Measurements from ENCODE around the gene TTLL7. TPM values are rescaled to one million over a fixed set of nuclear protein-coding genes. Genes with fewer than 3 reads are reported as not detected.

TTLL7 gene
- total and polyA plus RNA-seq, 8 donors: 1.4 to 50.8 (median 8.5) TPM

DNA sequence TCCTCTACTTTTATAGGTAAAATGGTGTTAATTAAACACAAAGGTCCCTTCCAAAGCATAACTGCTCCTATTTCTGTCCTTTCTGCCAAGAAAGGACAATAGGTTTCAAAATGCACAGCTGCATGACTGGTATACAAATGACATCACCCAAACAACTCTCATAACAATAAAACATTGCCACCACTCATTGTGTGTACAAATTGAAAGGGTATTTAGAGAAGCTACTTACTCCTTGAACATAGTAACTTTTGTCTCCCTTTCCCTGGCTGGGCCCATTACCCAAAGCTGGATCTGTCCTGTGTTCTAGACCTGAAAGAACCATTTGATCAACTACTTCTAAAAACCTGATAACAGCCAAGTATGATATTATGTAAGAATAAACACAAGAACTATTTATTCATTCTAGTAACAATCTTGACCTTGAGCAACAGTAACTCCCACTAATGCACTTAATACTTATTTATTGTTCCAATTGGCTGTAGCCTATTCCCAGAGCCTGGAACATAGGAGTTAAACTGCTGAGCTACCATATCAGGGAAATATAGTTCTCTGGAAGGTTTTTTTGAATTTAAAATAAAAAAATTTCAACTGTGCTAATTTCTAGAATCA is 38.2 kb downstream of the TTLL7 start:
- no peaks in the 10 kb centered on the region for H3K9me3 ChIP-seq
- H3K4me3 ChIP-seq: no peak overlapping the region
- TF ChIP-seq POLR2AphosphoS5 (IDR thresholded peaks at IDR 0.05) (no peak), POLR2A (IDR thresholded peaks at IDR 0.05) (no peak), EP300 (IDR thresholded peaks at IDR 0.05) (no peak)
- TF ChIP-seq, protein P1, sequence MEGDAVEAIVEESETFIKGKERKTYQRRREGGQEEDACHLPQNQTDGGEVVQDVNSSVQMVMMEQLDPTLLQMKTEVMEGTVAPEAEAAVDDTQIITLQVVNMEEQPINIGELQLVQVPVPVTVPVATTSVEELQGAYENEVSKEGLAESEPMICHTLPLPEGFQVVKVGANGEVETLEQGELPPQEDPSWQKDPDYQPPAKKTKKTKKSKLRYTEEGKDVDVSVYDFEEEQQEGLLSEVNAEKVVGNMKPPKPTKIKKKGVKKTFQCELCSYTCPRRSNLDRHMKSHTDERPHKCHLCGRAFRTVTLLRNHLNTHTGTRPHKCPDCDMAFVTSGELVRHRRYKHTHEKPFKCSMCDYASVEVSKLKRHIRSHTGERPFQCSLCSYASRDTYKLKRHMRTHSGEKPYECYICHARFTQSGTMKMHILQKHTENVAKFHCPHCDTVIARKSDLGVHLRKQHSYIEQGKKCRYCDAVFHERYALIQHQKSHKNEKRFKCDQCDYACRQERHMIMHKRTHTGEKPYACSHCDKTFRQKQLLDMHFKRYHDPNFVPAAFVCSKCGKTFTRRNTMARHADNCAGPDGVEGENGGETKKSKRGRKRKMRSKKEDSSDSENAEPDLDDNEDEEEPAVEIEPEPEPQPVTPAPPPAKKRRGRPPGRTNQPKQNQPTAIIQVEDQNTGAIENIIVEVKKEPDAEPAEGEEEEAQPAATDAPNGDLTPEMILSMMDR (IDR thresholded peaks at IDR 0.05): no peak
- no peak for DNase-seq
- peaks cover 0 to 32% (median 13%) of the 10 kb centered on the region in 4 donors for H3K4me1 ChIP-seq
- H3K27ac ChIP-seq: peak overlapping the region in 1 of 5 donors; percentile 39
- H3K36me3 ChIP-seq: no peaks in the 10 kb centered on the region
- no peaks in the 10 kb centered on the region for H3K27me3 ChIP-seq
- intact Hi-C loops (cut with DNase I; ENCODE audit: low total_unique reads): no loop called here

GRCh38 chr1:83959824-83960498 is 39.0 kb downstream of the TTLL7 start:
- Histone ChIP-seq H3K9me3 (no peaks in the 10 kb centered on the region), H3K36me3 (no peaks in the 10 kb centered on the region), H3K4me1 (peaks cover 0 to 32% (median 13%) of the 10 kb centered on the region in 4 donors), H3K4me3 (no peak overlapping the region), H3K27ac (peak overlapping the region in 1 of 5 donors; percentile 39), H3K27me3 (no peaks in the 10 kb centered on the region)
- TF ChIP-seq POLR2A (IDR thresholded peaks at IDR 0.05) (no peak), EP300 (IDR thresholded peaks at IDR 0.05) (no peak)
- intact Hi-C loops (cut with DNase I; ENCODE audit: low total_unique reads): no loop called here
- DNase-seq: no peak
- 80 to 98% (median 88%) methylated on average over 1 of the region's 1 CpG for WGBS, 5 donors

GRCh38 chr1:83958704-83959103 is 40.2 kb downstream of the TTLL7 start:
- DNase-seq: no peak
- H3K36me3 ChIP-seq: no peaks in the 10 kb centered on the region
- H3K27ac ChIP-seq: no peak overlapping the region
- peaks cover 0 to 32% (median 13%) of the 10 kb centered on the region in 4 donors for H3K4me1 ChIP-seq
- intact Hi-C loops (cut with DNase I; ENCODE audit: low total_unique reads): no loop called here
- H3K4me3 ChIP-seq: no peak overlapping the region
- no peaks in the 10 kb centered on the region for H3K9me3 ChIP-seq
- TF ChIP-seq POLR2AphosphoS5 (IDR thresholded peaks at IDR 0.05) (no peak), POLR2A (IDR thresholded peaks at IDR 0.05) (no peak), EP300 (IDR thresholded peaks at IDR 0.05) (no peak)
- TF ChIP-seq, protein P1 (IDR thresholded peaks at IDR 0.05): no peak
- H3K27me3 ChIP-seq: no peaks in the 10 kb centered on the region

DNA sequence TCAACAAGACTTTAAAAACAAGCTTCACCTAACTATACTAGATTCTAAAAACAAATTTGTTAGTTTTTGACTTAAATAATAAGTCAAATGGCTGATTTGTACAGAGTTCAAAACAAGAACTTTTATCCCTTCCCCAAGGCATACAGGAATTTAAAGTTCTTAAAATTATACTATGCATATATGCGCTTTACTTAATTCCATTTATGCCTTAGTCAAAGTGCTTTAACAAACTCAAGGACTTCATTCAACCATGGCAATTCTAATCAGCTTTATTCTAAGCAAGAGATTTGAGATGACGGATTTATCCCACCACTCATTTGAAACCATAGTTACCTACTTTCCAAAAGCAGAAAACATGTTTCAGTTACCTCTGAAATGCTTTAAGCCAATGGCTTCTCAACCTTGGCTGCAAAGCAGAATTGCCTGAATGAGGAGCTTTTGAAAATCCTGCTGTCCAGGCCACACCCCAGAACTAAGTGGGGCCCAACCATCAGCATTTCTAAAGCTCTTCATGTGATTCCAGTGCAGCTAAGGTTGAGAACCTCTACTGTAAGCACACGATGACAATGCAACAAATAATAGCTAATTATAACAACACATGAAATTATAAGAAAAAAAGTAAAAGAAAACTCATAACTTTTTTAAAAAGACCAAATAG is 44.6 kb downstream of the TTLL7 start:
- TF ChIP-seq POLR2A (IDR thresholded peaks at IDR 0.05) (no peak), POLR2AphosphoS5 (IDR thresholded peaks at IDR 0.05) (no peak), EP300 (IDR thresholded peaks at IDR 0.05) (no peak)
- TF ChIP-seq, protein P1 (IDR thresholded peaks at IDR 0.05): no peak
- no peak overlapping the region for H3K27ac ChIP-seq
- no peak overlapping the region for H3K4me3 ChIP-seq
- no peaks in the 10 kb centered on the region for H3K27me3 ChIP-seq
- 90 to 95% (median 93%) methylated on average over 3 of the region's 3 CpGs for WGBS, 5 donors
- H3K4me1 ChIP-seq: no peaks in the 10 kb centered on the region
- H3K9me3 ChIP-seq: no peaks in the 10 kb centered on the region
- DNase-seq: no peak
- no peaks in the 10 kb centered on the region for H3K36me3 ChIP-seq
- intact Hi-C loops (cut with DNase I; ENCODE audit: low total_unique reads): no loop called here
